Activated CD8-positive, alpha-beta memory T cell treated with anti-CD3 and anti-CD28 coated beads for 1 hour (primary cell): ENCODE data around the gene MARK4.

Source experiments
- DNase-seq, 2 donors: peaks; one replicate each; pipeline ENCODE4 v3.0.0-alpha.2; 2020; ENCODE audit warnings: low read depth in 1 of 2; ENCODE audit errors: extremely low read depth in 1 of 2

Gene MARK4

GRCh38 chr19:45354241-45354842, 103.3 kb downstream of the MARK4 start:
- DNase-seq, result no peak
